Kidney (tissue), 14 donors: Measurements from ENCODE around the gene ENOX2. TPM values are rescaled to one million over a fixed set of nuclear protein-coding genes. Genes with fewer than 3 reads are reported as not detected.

Experiments
- DNase-seq, 5 donors: peaks; one replicate each; pipeline ENCODE4 v3.0.0-alpha.2; 2013 to 2020
- FAIRE-seq: peaks from 2 replicates; lab custom pipeline; 2012; peaks lifted over from hg19 to GRCh38; lab: Jason Lieb, UNC
- H3K27ac ChIP-seq, 2 donors: one replicate each; pipeline ENCODE4 v1.7.0; 2013; ENCODE audit warnings: low read depth in 2 of 2, low read length in 2 of 2, inconsistent platforms in 1 of 2
- H3K27me3 ChIP-seq: one replicate; pipeline ENCODE4 v1.7.1; 2013; ENCODE audit warnings: low read length, inconsistent platforms; ENCODE audit not compliant: control insufficient read depth, insufficient read depth
- H3K36me3 ChIP-seq, 3 donors: one replicate each; pipeline versions ENCODE4 v1.7.0 to v1.7.1; 2013; ENCODE audit warnings: low read length in 3 of 3, control low read depth in 1 of 3, inconsistent platforms in 1 of 3; ENCODE audit not compliant: insufficient read depth in 3 of 3, control insufficient read depth in 2 of 3
- H3K4me1 ChIP-seq, 3 donors: one replicate each; pipeline versions ENCODE4 v1.7.0 to v1.7.1; 2013; ENCODE audit warnings: low read length in 3 of 3, inconsistent platforms in 1 of 3, low read depth in 1 of 3; ENCODE audit not compliant: control insufficient read depth in 2 of 3, insufficient read depth in 2 of 3
- H3K4me3 ChIP-seq, 3 donors: one replicate each; pipeline versions ENCODE4 v1.7.0 to v1.8.1; 2013; ENCODE audit warnings: low read length in 3 of 3, control low read depth in 1 of 3, inconsistent platforms in 1 of 3
- H3K9ac ChIP-seq, 3 donors: one replicate each; pipeline versions ENCODE4 v1.7.0 to v1.7.1; 2013; ENCODE audit warnings: low read length in 3 of 3, control low read depth in 1 of 3, inconsistent platforms in 1 of 3
- H3K9me3 ChIP-seq, 3 donors: one replicate each; pipeline versions ENCODE4 v1.7.0 to v1.7.1; 2013; ENCODE audit warnings: low read length in 3 of 3, control low read depth in 1 of 3, inconsistent platforms in 1 of 3; ENCODE audit not compliant: control insufficient read depth in 2 of 3, insufficient read depth in 1 of 3
- intact Hi-C: fragments of 100-400 bp; cut with DNase I; formaldehyde crosslinking; loops from one replicate; pipeline ENCODE4 v1.11.1; 2022
- polyA plus RNA-seq: library from polyadenylated mRNA; stranded (reverse); fragments of 350-450 nt; fragmentation: Illumina TruSeq; extraction: RNeasy Lipid Tissue Mini Kit (QIAGEN cat#74804); gene quantifications from one replicate; pipeline ENCODE4 v1.2.3, GENCODE V29; 2014; ENCODE audit warnings: low read depth, low replicate concordance; ENCODE audit not compliant: insufficient read depth
- total RNA-seq: library from RNA; stranded (reverse); fragmentation: NEBNext Ultra II Directional; extraction: Animal tissue kit (Norgen Biotek cat#: 25700); gene quantifications from one replicate; pipeline ENCODE4 v1.2.1, GENCODE V29; 2021
- TF ChIP-seq, protein P1 (sequence below): IDR thresholded peaks from 3 replicates; pipeline ENCODE4 v1.5.1; 2012; ENCODE audit warnings: mild to moderate bottlenecking, moderate library complexity, borderline replicate concordance; ENCODE audit not compliant: insufficient read depth; ENCODE audit errors: extremely low read depth
- donor health status: control.
- donor health status: control.
- donor health status: control.
- donor health status: control.
- donor health status: control.
- donor health status: DM: yes; HTN: yes; CAD: no.
- donor health status: Normal renal cell carcinoma (clear cell type).

Gene ENOX2
- total and polyA plus RNA-seq, 2 donors from 2014 or later = 6.6 to 22.6 TPM

DNA sequence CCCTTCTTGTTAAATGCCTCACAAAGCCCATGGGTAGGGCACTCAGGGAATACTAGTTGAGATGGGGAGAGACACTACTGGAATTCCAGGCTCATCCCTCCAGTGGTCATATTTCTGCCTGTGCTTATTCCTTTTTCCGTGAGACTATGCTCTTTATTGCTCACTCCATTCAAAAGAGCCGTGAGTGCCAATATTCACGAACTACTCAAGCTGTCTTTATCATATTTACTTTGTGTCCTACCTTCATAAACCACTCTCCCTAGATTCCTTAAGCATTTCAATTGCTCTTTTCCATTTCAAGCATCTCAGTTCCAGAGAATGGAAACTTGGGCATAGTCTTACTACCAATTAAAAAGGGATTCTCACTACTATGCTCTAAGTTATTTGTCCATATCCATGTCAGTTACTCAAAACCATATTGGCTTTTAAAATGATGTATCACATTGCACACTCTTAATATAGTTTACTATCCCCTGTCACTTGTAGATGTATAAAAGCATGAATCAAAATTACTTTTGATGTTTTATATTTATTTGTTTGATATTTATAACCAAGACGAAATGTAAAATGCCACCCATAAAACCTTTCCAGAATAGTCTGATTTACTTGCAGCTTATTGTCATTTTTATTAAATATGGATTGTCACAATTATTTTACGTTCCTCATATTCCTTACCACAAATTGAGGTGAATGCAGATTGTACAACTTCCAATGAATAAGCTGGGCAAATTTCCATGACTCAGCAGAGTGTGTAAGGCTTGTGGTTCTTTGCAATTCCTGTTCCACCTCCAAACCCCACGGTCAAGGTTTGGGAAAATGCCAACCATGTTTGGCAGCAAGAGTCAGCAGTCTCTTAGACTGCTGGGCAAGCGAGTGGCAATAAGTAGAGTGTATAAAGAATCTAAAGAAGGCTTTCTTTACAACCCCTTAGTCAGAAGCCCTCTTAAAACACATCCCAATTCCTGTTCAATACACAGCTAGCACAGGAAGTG lies 24.4 kb downstream of the ENOX2 start:
- Histone ChIP-seq H3K9ac (no peak overlapping the region), H3K4me1 (peaks cover 0 to 4% (median 0%) of the 10 kb centered on the region in 3 donors), H3K27me3 (no peaks in the 10 kb centered on the region), H3K27ac (no peak overlapping the region), H3K9me3 (no peaks in the 10 kb centered on the region), H3K36me3 (no peaks in the 10 kb centered on the region), H3K4me3 (no peak overlapping the region)
- peak; percentile 51 for FAIRE-seq
- TF ChIP-seq, protein P1, sequence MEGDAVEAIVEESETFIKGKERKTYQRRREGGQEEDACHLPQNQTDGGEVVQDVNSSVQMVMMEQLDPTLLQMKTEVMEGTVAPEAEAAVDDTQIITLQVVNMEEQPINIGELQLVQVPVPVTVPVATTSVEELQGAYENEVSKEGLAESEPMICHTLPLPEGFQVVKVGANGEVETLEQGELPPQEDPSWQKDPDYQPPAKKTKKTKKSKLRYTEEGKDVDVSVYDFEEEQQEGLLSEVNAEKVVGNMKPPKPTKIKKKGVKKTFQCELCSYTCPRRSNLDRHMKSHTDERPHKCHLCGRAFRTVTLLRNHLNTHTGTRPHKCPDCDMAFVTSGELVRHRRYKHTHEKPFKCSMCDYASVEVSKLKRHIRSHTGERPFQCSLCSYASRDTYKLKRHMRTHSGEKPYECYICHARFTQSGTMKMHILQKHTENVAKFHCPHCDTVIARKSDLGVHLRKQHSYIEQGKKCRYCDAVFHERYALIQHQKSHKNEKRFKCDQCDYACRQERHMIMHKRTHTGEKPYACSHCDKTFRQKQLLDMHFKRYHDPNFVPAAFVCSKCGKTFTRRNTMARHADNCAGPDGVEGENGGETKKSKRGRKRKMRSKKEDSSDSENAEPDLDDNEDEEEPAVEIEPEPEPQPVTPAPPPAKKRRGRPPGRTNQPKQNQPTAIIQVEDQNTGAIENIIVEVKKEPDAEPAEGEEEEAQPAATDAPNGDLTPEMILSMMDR = no peak
- DNase-seq = peak in 2 of 5 donors; percentile 26 to 29
- intact Hi-C loops = no loop called here

DNA sequence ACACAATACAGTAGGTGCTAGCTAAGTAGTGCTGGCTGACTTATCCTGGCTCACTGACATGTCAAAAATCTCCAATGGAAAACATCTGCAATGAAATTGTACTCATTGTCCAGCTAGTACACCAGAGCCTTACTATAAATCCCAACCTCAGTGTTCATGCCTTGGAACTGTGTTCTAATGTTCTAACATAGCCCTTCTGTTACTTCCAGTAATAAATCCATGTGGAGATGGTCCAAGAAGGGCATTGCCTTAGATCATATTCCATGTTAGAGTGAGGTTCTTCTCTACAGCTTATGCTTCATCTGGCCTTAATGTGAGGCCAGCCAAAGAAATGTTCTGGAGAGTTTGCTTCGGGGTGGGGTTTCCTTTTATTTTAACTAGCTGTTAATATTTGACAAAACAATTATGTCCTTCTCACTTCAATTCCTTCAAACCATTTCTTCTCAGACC lies 25.1 kb downstream of the ENOX2 start:
- peak in 1 of 5 donors; percentile 8 for DNase-seq
- TF ChIP-seq, protein P1 = no peak
- Histone ChIP-seq H3K4me3 (no peak overlapping the region), H3K4me1 (peaks cover 0 to 4% (median 0%) of the 10 kb centered on the region in 3 donors), H3K9me3 (no peaks in the 10 kb centered on the region), H3K27ac (no peak overlapping the region), H3K27me3 (no peaks in the 10 kb centered on the region), H3K36me3 (no peaks in the 10 kb centered on the region), H3K9ac (no peak overlapping the region)
- FAIRE-seq = peak; percentile 30
- intact Hi-C loops = no loop called here

DNA sequence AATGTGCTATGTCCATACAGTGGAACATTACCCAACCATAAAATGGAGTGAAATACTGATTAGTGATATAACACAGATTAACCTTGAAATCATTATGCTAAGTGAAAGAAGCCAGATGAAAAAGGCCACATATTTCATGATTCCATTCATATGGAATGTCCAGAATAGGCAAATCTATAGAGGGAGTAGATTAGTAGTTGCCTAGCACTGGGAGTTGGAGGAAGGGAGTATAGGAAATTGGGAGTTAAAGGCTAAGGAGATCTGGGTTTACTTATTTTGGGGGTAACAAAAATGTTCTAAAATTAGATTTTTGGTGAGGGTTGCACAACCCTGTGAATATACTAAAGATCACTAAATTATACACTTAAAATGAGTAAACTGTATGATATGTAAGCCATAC lies 26.8 kb downstream of the ENOX2 start:
- Histone ChIP-seq H3K36me3 (no peaks in the 10 kb centered on the region), H3K9ac (no peak overlapping the region), H3K4me1 (peaks cover 0 to 4% (median 0%) of the 10 kb centered on the region in 3 donors), H3K27ac (no peak overlapping the region), H3K4me3 (no peak overlapping the region), H3K27me3 (no peaks in the 10 kb centered on the region), H3K9me3 (no peaks in the 10 kb centered on the region)
- FAIRE-seq (no peak), DNase-seq (no peak)
- TF ChIP-seq, protein P1 = no peak
- intact Hi-C loops = no loop called here
